ENCODE measurements around the gene UNC13B.

DNA sequence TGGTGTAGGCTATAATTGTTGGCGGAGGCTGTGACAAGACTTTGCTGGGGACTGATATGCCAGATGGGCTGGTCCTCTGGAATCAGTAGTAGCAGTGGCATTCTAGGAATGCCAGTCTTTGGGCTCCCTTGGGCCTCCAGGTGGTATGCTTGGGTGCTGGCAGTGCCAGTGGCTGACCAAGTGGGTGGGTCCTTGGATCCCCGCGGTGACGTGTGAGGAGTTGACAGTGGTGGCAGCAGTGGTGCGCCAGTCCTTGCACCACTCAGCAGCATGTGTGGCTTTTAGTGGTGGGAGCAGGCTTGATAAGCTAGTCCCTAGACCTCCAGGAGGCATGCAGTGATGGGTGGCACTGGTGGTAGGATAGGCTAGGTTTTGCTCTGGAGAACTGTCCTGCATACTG is 63.9 kb downstream of the UNC13B start:
- TF ChIP-seq, protein P1, sequence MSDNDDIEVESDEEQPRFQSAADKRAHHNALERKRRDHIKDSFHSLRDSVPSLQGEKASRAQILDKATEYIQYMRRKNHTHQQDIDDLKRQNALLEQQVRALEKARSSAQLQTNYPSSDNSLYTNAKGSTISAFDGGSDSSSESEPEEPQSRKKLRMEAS (IDR thresholded peaks at IDR 0.05), result no peak
- TF ChIP-seq CEBPB (IDR thresholded peaks at IDR 0.05), result no peak
- no peak for TF ChIP-seq YY1 (IDR thresholded peaks at IDR 0.05; ENCODE audit: low read depth)
- TF ChIP-seq TAF1 (IDR thresholded peaks at IDR 0.05; ENCODE audit: low read depth), result no peak
- TF ChIP-seq, protein P2, sequence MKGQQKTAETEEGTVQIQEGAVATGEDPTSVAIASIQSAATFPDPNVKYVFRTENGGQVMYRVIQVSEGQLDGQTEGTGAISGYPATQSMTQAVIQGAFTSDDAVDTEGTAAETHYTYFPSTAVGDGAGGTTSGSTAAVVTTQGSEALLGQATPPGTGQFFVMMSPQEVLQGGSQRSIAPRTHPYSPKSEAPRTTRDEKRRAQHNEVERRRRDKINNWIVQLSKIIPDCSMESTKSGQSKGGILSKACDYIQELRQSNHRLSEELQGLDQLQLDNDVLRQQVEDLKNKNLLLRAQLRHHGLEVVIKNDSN (IDR thresholded peaks at IDR 0.05), result no peak
- TF ChIP-seq TCF12 (IDR thresholded peaks at IDR 0.05; ENCODE audit: low read depth), result no peak
- no peak for TF ChIP-seq RAD21 (IDR thresholded peaks at IDR 0.05; ENCODE audit: low read depth)
- no peak for TF ChIP-seq FOXM1 (IDR thresholded peaks at IDR 0.05; ENCODE audit: borderline replicate concordance, low read depth)
- no peak for TF ChIP-seq ZBTB7A (IDR thresholded peaks at IDR 0.05; ENCODE audit: low read depth)
- TF ChIP-seq EGR1 (IDR thresholded peaks at IDR 0.05), result no peak
